Endothelial cell of umbilical vein (primary cell): ENCODE data around the gene P2RX3.

Experiments used
- EZH2 ChIP-seq: IDR thresholded peaks from 2 replicates; pipeline ENCODE4 v1.6.1; 2012; ENCODE audit warnings: borderline replicate concordance, low read depth, mild to moderate bottlenecking, moderate library complexity, low read length, inconsistent platforms; ENCODE audit not compliant: severe bottlenecking
- FOS ChIP-seq: IDR thresholded peaks from 2 replicates; pipeline ENCODE4 v1.6.1; 2011; ENCODE audit warnings: mild to moderate bottlenecking, low read length, moderate library complexity, borderline replicate concordance; ENCODE audit not compliant: insufficient read depth
- JUN ChIP-seq: IDR thresholded peaks from 2 replicates; pipeline ENCODE4 v1.6.1; 2011; ENCODE audit warnings: borderline replicate concordance, low read depth; ENCODE audit not compliant: insufficient read length, insufficient read depth
- POLR2A ChIP-seq: IDR thresholded peaks from 2 replicates; pipeline ENCODE4 v1.6.1; 2012; ENCODE audit warnings: low read depth, mild to moderate bottlenecking, control low read depth, low read length
- TF ChIP-seq, protein P1 (sequence below), 2 donors: IDR thresholded peaks; 1 replicate in 1 of 2; 2 replicates in 1 of 2; pipeline ENCODE4 v1.5.1; 2011; ENCODE audit warnings: low read length in 2 of 2, mild to moderate bottlenecking in 2 of 2, moderate library complexity in 2 of 2, control low read depth in 1 of 2, inconsistent platforms in 1 of 2, low read depth in 1 of 2; ENCODE audit not compliant: insufficient read depth in 1 of 2; ENCODE audit errors: extremely low read depth in 1 of 2

DNA sequence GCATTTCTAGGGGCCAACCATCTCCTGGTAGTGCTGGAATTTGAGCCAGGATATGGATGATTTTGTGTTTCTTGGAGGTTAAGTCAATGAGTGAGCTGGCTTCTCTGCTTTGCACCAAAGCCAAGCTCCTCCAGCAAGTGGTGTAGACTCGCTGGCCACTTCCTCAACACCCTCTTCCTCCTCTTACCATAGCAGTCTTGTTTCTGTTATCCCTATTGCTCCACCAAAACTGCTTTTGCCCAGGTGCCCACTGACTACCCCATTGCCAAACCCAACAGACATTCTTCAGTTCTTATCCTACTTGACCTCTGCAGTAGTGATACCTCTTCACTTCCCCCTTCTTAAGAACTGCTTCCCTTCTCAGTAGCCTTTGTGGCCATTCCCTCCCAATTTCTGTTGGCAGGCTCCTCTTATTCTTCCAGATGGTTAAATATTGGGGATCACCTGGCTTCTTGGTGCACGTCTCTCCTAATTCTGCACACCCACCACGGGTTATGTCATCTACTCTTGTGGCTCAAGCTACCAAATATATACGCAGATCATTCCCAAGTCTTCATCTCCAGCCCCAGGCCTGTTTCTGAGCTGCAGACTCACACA lies 59.3 kb downstream of the P2RX3 start:
- TF ChIP-seq, protein P1, sequence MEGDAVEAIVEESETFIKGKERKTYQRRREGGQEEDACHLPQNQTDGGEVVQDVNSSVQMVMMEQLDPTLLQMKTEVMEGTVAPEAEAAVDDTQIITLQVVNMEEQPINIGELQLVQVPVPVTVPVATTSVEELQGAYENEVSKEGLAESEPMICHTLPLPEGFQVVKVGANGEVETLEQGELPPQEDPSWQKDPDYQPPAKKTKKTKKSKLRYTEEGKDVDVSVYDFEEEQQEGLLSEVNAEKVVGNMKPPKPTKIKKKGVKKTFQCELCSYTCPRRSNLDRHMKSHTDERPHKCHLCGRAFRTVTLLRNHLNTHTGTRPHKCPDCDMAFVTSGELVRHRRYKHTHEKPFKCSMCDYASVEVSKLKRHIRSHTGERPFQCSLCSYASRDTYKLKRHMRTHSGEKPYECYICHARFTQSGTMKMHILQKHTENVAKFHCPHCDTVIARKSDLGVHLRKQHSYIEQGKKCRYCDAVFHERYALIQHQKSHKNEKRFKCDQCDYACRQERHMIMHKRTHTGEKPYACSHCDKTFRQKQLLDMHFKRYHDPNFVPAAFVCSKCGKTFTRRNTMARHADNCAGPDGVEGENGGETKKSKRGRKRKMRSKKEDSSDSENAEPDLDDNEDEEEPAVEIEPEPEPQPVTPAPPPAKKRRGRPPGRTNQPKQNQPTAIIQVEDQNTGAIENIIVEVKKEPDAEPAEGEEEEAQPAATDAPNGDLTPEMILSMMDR (IDR thresholded peaks at IDR 0.05; ENCODE audit: extremely low read depth in 1 of 2, insufficient read depth in 1 of 2, low read depth in 1 of 2, low read length in 2 of 2): no peak
- no peak for TF ChIP-seq EZH2
- no peak for TF ChIP-seq JUN
- no peak for TF ChIP-seq POLR2A
- no peak for TF ChIP-seq FOS
